Osteoblast (primary cell): ENCODE results near the gene RBM20. TPM values are rescaled to one million over a fixed set of nuclear protein-coding genes. Genes with fewer than 3 reads are reported as not detected.
A peak's percentile ranks its signal among the peaks of the same experiment; 100 is the strongest.

Experiments
- DNase-seq: peaks from one replicate; pipeline ENCODE4 v3.0.0; 2011; ENCODE audit warnings: low spot score, mixed read lengths; ENCODE audit not compliant: insufficient read length; ENCODE audit errors: missing footprints
- H2AFZ ChIP-seq: 2 replicates; pipeline ENCODE4 v1.6.0; 2011; ENCODE audit warnings: mild to moderate bottlenecking, low read length
- H3K27ac ChIP-seq: 2 replicates; pipeline ENCODE4 v1.5.1; 2011; ENCODE audit warnings: mild to moderate bottlenecking, low read depth, low read length, moderate library complexity
- H3K27me3 ChIP-seq: 2 replicates; pipeline ENCODE4 v1.6.0; 2012; ENCODE audit warnings: mild to moderate bottlenecking, control low read depth, inconsistent platforms, low read length, moderate library complexity; ENCODE audit not compliant: insufficient read depth
- H3K36me3 ChIP-seq: 2 replicates; pipeline ENCODE4 v1.5.1; 2011; ENCODE audit warnings: mild to moderate bottlenecking, low read length, control low read depth, moderate library complexity; ENCODE audit not compliant: insufficient read depth
- H3K4me1 ChIP-seq: 2 replicates; pipeline ENCODE4 v1.5.1; 2011; ENCODE audit warnings: mild to moderate bottlenecking, low read length, control low read depth, moderate library complexity; ENCODE audit not compliant: insufficient read depth
- H3K4me2 ChIP-seq: 2 replicates; pipeline ENCODE4 v1.6.0; 2011; ENCODE audit warnings: mild to moderate bottlenecking, low read length; ENCODE audit not compliant: insufficient read depth
- H3K4me3 ChIP-seq: fragments of 200-600 bp; sonication (generic); 3 replicates; pipeline ENCODE4 v1.5.1; 2012; ENCODE audit warnings: mild to moderate bottlenecking, low read length, inconsistent platforms; ENCODE audit not compliant: insufficient read depth
- H3K79me2 ChIP-seq: 2 replicates; pipeline ENCODE4 v1.6.0; 2012; ENCODE audit warnings: mild to moderate bottlenecking, low read length, control low read depth, inconsistent platforms; ENCODE audit not compliant: insufficient read depth
- H3K9me3 ChIP-seq: 2 replicates; pipeline ENCODE4 v1.5.1; 2011; ENCODE audit warnings: low read depth, low read length, control low read depth
- H4K20me1 ChIP-seq: 2 replicates; pipeline ENCODE4 v1.6.0; 2012; ENCODE audit warnings: mild to moderate bottlenecking, low read length, control low read depth; ENCODE audit not compliant: insufficient read depth
- CTCF ChIP-seq: IDR thresholded peaks from 2 replicates; pipeline ENCODE4 v1.5.1; 2011; ENCODE audit warnings: mild to moderate bottlenecking, low read depth, low read length, moderate library complexity; ENCODE audit errors: extremely low read depth
- total RNA-seq: library from RNA; depleted of rRNA; stranded (reverse); fragments of >200 nt; gene quantifications from 2 replicates; pipeline ENCODE4 v1.2.3, GENCODE V29; 2012

The RBM20 gene
- total RNA-seq, 1 donor = not detected

GRCh38 chr10:110642204-110643034 lies 1.7 kb upstream of the RBM20 start:
- Histone ChIP-seq H3K79me2 (no peaks in the 10 kb centered on the region), H2AFZ (no peak overlapping the region), H3K4me3 (no peak overlapping the region), H4K20me1 (no peaks in the 10 kb centered on the region), H3K27ac (no peak overlapping the region), H3K4me2 (no peak overlapping the region), H3K36me3 (no peaks in the 10 kb centered on the region), H3K27me3 (peaks cover 73% of the 10 kb centered on the region), H3K9me3 (no peaks in the 10 kb centered on the region), H3K4me1 (peaks cover 4% of the 10 kb centered on the region)
- TF ChIP-seq CTCF = no peak
- peak; percentile 66 for DNase-seq

- no peak for TF ChIP-seq CTCF
- peaks cover 70% of the 10 kb centered on the region for H3K27me3 ChIP-seq
- H3K36me3 ChIP-seq = no peaks in the 10 kb centered on the region
- no peak for DNase-seq
- H3K9me3 ChIP-seq = no peaks in the 10 kb centered on the region
- H3K79me2 ChIP-seq = no peaks in the 10 kb centered on the region
- H2AFZ ChIP-seq = no peak overlapping the region
- H3K27ac ChIP-seq = no peak overlapping the region
- H3K4me3 ChIP-seq = peak overlapping the region; percentile 66
- no peaks in the 10 kb centered on the region for H4K20me1 ChIP-seq
- H3K4me2 ChIP-seq = peak overlapping the region; percentile 78
- H3K4me1 ChIP-seq = peaks cover 4% of the 10 kb centered on the region
Observed at GRCh38 chr10:110643035-110643652, 992 bp upstream of the RBM20 start.

DNA sequence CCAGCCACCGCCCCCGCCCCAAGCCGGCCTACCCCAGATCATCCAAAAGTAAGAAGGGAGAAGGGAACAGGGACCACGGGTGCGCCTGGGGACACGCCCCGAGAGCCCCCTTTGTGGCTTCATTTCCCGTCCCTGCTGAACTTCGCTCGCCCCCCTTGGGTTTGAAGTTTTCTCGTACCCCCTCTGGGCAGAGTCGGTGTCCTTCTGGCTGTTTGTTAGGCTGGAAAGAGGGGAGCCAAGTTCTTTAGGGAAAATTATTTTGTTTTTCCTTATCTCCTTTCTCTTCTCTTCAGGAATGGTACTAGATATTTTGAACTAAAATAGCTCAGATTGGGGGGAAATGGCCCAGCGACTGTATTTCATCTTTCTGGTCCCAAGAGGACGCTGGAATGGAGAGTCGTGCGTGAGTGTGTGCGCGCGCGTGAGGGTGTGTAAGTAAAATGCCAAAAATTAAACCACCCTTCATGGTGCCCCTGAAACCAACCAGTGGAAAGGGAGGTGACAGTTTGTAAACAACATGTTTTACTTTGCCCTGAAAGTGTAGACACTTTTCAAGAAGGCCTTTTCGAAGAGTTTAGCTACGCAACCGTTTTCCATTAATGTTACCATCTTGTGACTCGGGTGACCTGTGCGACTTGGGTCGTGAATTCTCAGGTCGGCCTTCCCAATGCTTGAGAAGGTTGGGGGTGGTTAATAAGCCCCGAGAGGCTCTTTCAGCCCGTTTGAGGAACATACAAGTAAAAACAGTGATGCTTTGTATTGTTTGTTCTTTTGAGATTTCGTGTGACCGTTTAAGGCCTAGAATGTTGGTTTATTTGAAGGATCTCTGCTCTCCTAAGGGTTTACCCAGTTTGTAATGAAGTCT lies 694 bp downstream of the RBM20 start:
- DNase-seq = no peak
- Histone ChIP-seq H3K4me1 (peaks cover 4% of the 10 kb centered on the region), H4K20me1 (no peaks in the 10 kb centered on the region), H3K4me2 (no peak overlapping the region), H3K79me2 (no peaks in the 10 kb centered on the region), H3K27ac (no peak overlapping the region), H3K9me3 (no peaks in the 10 kb centered on the region), H3K27me3 (peaks cover 73% of the 10 kb centered on the region), H3K36me3 (no peaks in the 10 kb centered on the region), H2AFZ (peak overlapping the region; percentile 9), H3K4me3 (peak overlapping the region; percentile 66)
- TF ChIP-seq CTCF = no peak
